Mesenchymal stem cell (in vitro differentiated cells and primary cell): ENCODE measurements around the gene NMUR1.
"Not testable (repeated sequence)": the region's sequence is repeated elsewhere in the genome, so short reads cannot be mapped to it uniquely, and the experiment has no call there.

Experiments used
- DNase-seq: peaks from one replicate; pipeline ENCODE4 v3.0.0-alpha.2; 2013
- H2AFZ ChIP-seq: one replicate; pipeline ENCODE4 v1.6.1; 2013; ENCODE audit warnings: low read depth, mild to moderate bottlenecking, control low read depth, inconsistent platforms, low read length, moderate library complexity
- H2AK5ac ChIP-seq: 2 replicates; pipeline ENCODE4 v1.6.1; 2013; ENCODE audit warnings: low read length, moderate library complexity, mild to moderate bottlenecking, inconsistent platforms; ENCODE audit not compliant: severe bottlenecking
- H2BK120ac ChIP-seq: one replicate; pipeline ENCODE4 v1.6.1; 2013; ENCODE audit warnings: low read depth, mild to moderate bottlenecking, inconsistent platforms, low read length, moderate library complexity
- H2BK12ac ChIP-seq, 2 experiments: one replicate each; pipeline ENCODE4 v1.6.1; 2013; ENCODE audit warnings: inconsistent platforms in 2 of 2, low read length in 2 of 2, mild to moderate bottlenecking in 2 of 2, moderate library complexity in 2 of 2, control low read depth in 1 of 2
- H2BK15ac ChIP-seq: one replicate; pipeline ENCODE4 v1.6.1; 2013; ENCODE audit warnings: mild to moderate bottlenecking, low read depth, inconsistent platforms; ENCODE audit not compliant: poor library complexity, severe bottlenecking
- H2BK5ac ChIP-seq: 2 replicates; pipeline ENCODE4 v1.6.1; 2013; ENCODE audit warnings: low read depth, mild to moderate bottlenecking, low read length, control low read depth, inconsistent platforms; ENCODE audit not compliant: poor library complexity, severe bottlenecking
- H3K14ac ChIP-seq, 2 experiments: one replicate each; pipeline ENCODE4 v1.6.1; 2013; ENCODE audit warnings: inconsistent platforms in 2 of 2, low read length in 2 of 2, control low read depth in 1 of 2, mild to moderate bottlenecking in 1 of 2, moderate library complexity in 1 of 2
- H3K18ac ChIP-seq, 2 experiments: one replicate each; pipeline ENCODE4 v1.6.1; 2013; ENCODE audit warnings: inconsistent platforms in 2 of 2, low read length in 2 of 2, control low read depth in 1 of 2, low read depth in 1 of 2, mild to moderate bottlenecking in 1 of 2
- H3K23ac ChIP-seq, 2 experiments: one replicate each; pipeline ENCODE4 v1.6.1; 2013; ENCODE audit warnings: inconsistent platforms in 2 of 2, low read length in 2 of 2, mild to moderate bottlenecking in 2 of 2, moderate library complexity in 2 of 2, control low read depth in 1 of 2
- H3K27ac ChIP-seq: 2 replicates; pipeline ENCODE4 v1.5.1; 2013; ENCODE audit warnings: mild to moderate bottlenecking, moderate library complexity, low read length, control low read depth, inconsistent platforms; ENCODE audit not compliant: poor library complexity, severe bottlenecking
- H3K27me3 ChIP-seq, 2 experiments: 2 replicates each; pipeline versions ENCODE4 v1.6.1 to v1.7.0; 2013; ENCODE audit warnings: low read length in 2 of 2, mild to moderate bottlenecking in 2 of 2, moderate library complexity in 2 of 2, control low read depth in 1 of 2, inconsistent platforms in 1 of 2; ENCODE audit not compliant: control insufficient read depth in 1 of 2, insufficient read depth in 1 of 2
- H3K36me3 ChIP-seq, 2 experiments: 2 replicates each; pipeline versions ENCODE4 v1.6.1 to v1.7.0; 2013; ENCODE audit warnings: low read length in 2 of 2, control low read depth in 1 of 2, inconsistent platforms in 1 of 2, low read depth in 1 of 2, mild to moderate bottlenecking in 1 of 2; ENCODE audit not compliant: insufficient read depth in 2 of 2, control insufficient read depth in 1 of 2
- H3K4ac ChIP-seq, 2 experiments: one replicate each; pipeline ENCODE4 v1.6.1; 2013; ENCODE audit warnings: inconsistent platforms in 2 of 2, low read length in 2 of 2, mild to moderate bottlenecking in 2 of 2, moderate library complexity in 2 of 2, control low read depth in 1 of 2, low read depth in 1 of 2
- H3K4me1 ChIP-seq: 2 replicates; pipeline ENCODE4 v1.6.1; 2013; ENCODE audit warnings: low read depth, low read length, control low read depth; ENCODE audit not compliant: control insufficient read depth, insufficient read depth
- H3K4me2 ChIP-seq: 2 replicates; pipeline ENCODE4 v1.6.1; 2013; ENCODE audit warnings: low read length, mild to moderate bottlenecking, inconsistent platforms; ENCODE audit not compliant: poor library complexity, severe bottlenecking
- H3K4me3 ChIP-seq, 2 experiments: 2 replicates each; pipeline versions ENCODE4 v1.5.1 to v1.7.0; 2013; ENCODE audit warnings: low read length in 2 of 2, mild to moderate bottlenecking in 2 of 2, control low read depth in 1 of 2, low read depth in 1 of 2; ENCODE audit not compliant: insufficient read depth in 1 of 2
- H3K79me1 ChIP-seq: replicated peaks from 2 replicates; pipeline ENCODE4 v1.6.1; 2013; ENCODE audit warnings: mild to moderate bottlenecking, control low read depth, low read length, inconsistent platforms; ENCODE audit not compliant: poor library complexity, severe bottlenecking
- H3K9ac ChIP-seq: 2 replicates; pipeline ENCODE4 v1.7.0; 2013; ENCODE audit warnings: mild to moderate bottlenecking, low read length, moderate library complexity
- H3K9me3 ChIP-seq: 2 replicates; pipeline ENCODE4 v1.7.0; 2013; ENCODE audit warnings: mild to moderate bottlenecking, low read length; ENCODE audit not compliant: control insufficient read depth
- H4K8ac ChIP-seq: one replicate; pipeline ENCODE4 v1.6.1; 2013; ENCODE audit warnings: inconsistent platforms, mild to moderate bottlenecking, low read length, moderate library complexity
- H4K91ac ChIP-seq: one replicate; pipeline ENCODE4 v1.6.1; 2013; ENCODE audit warnings: mild to moderate bottlenecking, low read length, inconsistent platforms
- WGBS: methylation state at CpG from one replicate; pipeline ENCODE4 v1.1.7; 2013; ENCODE audit warnings: mixed read lengths; 5-methylcytosine and 5-hydroxymethylcytosine counted together

NMUR1 gene

GRCh38 chr2:231570915-231571314 is 40.7 kb upstream of the NMUR1 start:
- WGBS, result 88% methylated on average over 5 of the region's 5 CpGs
- H3K23ac ChIP-seq, H3K79me1 ChIP-seq: not testable (repeated sequence)

DNA sequence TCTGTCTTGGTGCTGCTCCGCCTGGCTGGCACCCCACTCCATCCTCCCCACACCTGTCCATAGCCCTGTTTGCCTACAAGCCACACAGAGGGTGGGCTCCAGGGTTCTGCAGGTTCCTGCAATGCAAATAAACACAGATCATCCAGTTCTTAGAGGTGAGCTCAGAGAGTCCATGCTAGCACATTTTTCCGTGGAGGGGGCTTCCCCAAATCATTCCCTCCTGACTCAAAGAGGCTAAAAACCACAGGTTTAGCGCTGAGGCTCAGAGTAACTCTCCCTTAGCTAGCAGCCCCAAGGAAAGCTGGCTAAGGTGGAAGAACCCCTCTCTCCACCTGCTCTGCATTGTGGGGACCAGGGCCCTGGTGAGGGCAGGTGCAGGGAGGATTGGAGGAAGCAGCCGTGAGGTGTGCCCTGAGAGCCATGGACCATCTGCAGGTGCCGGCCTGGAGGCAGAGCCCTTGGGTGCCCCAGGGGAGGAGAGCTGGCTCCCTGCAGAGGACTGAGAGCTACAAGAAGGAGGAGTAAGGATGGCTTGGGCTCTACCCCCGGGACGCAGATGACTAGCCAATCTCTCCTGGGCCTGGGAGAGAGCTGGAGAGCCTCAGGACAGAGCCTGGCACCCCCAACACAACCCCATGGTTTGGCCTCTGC is 38.7 kb upstream of the NMUR1 start:
- Histone ChIP-seq H2BK120ac (no peak overlapping the region), H2BK5ac (no peak overlapping the region), H3K79me1 (no peaks in the 10 kb centered on the region), H3K4me1 (peaks cover 2% of the 10 kb centered on the region), H4K91ac (no peak overlapping the region), H3K23ac (no peak overlapping the region), H2BK12ac (no peak overlapping the region), H3K4ac (no peak overlapping the region), H3K27me3 (peaks cover 0 to 7% of the 10 kb centered on the region in 2 experiments), H4K8ac (no peak overlapping the region), H2AK5ac (no peak overlapping the region), H2AFZ (no peak overlapping the region), H3K9me3 (no peaks in the 10 kb centered on the region), H3K18ac (no peak overlapping the region), H3K9ac (no peak overlapping the region), H2BK15ac (no peak overlapping the region), H3K14ac (no peak overlapping the region), H3K4me3 (no peak overlapping the region), H3K36me3 (no peaks in the 10 kb centered on the region), H3K27ac (no peak overlapping the region), H3K4me2 (no peak overlapping the region)
- DNase-seq, result no peak
- WGBS, result 77% methylated on average over 6 of the region's 7 CpGs

More at GRCh38 chr2:231570915-231571314, 40.7 kb upstream of the NMUR1 start:
- not testable (repeated sequence) for H2BK120ac ChIP-seq, H2BK5ac ChIP-seq, DNase-seq, H3K4me3 ChIP-seq, H3K4me1 ChIP-seq, H3K18ac ChIP-seq, H3K9me3 ChIP-seq, H3K4me2 ChIP-seq, H3K36me3 ChIP-seq, H3K4ac ChIP-seq, H3K9ac ChIP-seq, H2BK15ac ChIP-seq, H3K27ac ChIP-seq, H4K91ac ChIP-seq, H2AFZ ChIP-seq, H3K27me3 ChIP-seq, H2AK5ac ChIP-seq, H4K8ac ChIP-seq, H3K14ac ChIP-seq, H2BK12ac ChIP-seq

DNA sequence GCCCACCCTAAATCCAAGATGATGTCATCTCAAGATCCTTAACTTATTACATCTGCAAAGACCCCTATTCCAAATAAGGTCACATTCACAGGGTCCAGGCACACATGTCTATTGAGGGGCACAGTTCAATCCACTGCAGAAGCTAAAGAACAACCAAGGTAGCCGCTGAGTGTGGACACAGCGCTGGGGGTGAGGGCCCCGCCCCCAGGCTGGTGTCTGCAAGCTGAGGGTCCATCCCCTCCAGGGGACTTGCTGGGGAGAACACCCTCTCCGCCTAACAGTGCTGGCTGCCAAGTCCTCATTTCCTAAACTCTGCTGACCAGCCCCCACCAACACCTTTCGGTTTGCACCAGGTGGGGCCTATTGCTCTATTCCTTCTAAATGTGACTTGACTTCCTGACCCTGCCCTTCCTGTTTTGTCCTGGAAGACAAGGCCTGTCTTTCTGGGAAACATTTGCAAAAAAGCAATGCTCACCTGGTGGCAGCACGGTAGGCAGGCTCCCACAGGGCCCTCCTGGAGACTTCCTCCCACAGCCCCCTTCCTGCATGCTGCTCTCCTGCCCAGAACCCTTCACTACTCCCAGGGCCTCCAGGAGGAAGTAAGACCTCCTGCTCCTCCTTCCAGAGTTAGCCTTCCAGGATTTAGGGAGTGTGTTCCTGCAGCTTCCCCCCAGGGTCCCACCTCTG is 38.0 kb upstream of the NMUR1 start:
- Histone ChIP-seq H3K79me1 (no peaks in the 10 kb centered on the region), H2BK5ac (no peak overlapping the region), H3K14ac (no peak overlapping the region), H3K27ac (no peak overlapping the region), H3K36me3 (no peaks in the 10 kb centered on the region), H3K4me3 (no peak overlapping the region), H3K4ac (no peak overlapping the region), H3K27me3 (peaks cover 0 to 7% of the 10 kb centered on the region in 2 experiments), H2BK15ac (no peak overlapping the region), H4K8ac (no peak overlapping the region), H2AK5ac (no peak overlapping the region), H2AFZ (no peak overlapping the region), H4K91ac (no peak overlapping the region), H3K18ac (no peak overlapping the region), H3K9me3 (no peaks in the 10 kb centered on the region), H2BK120ac (peak overlapping the region; percentile 34), H3K23ac (no peak overlapping the region), H2BK12ac (no peak overlapping the region), H3K4me1 (peaks cover 2% of the 10 kb centered on the region), H3K9ac (no peak overlapping the region), H3K4me2 (no peak overlapping the region)
- 68% methylated on average over 6 of the region's 6 CpGs for WGBS
- no peak for DNase-seq

GRCh38 chr2:231567159-231567558 is 36.9 kb upstream of the NMUR1 start:
- no peak overlapping the region for H3K18ac ChIP-seq
- H3K4me3 ChIP-seq, result no peak overlapping the region
- peaks cover 0 to 7% of the 10 kb centered on the region in 2 experiments for H3K27me3 ChIP-seq
- no peak overlapping the region for H2AFZ ChIP-seq
- H3K4me2 ChIP-seq, result no peak overlapping the region
- DNase-seq, result no peak
- H2AK5ac ChIP-seq, result no peak overlapping the region
- H2BK12ac ChIP-seq, result no peak overlapping the region
- no peaks in the 10 kb centered on the region for H3K79me1 ChIP-seq
- H3K4me1 ChIP-seq, result peaks cover 2% of the 10 kb centered on the region
- H4K91ac ChIP-seq, result no peak overlapping the region
- no peaks in the 10 kb centered on the region for H3K9me3 ChIP-seq
- no peak overlapping the region for H3K4ac ChIP-seq
- no peaks in the 10 kb centered on the region for H3K36me3 ChIP-seq
- H3K14ac ChIP-seq, result no peak overlapping the region
- H2BK120ac ChIP-seq, result no peak overlapping the region
- H2BK15ac ChIP-seq, result no peak overlapping the region
- no peak overlapping the region for H3K9ac ChIP-seq
- 88% methylated on average over 3 of the region's 3 CpGs for WGBS
- H2BK5ac ChIP-seq, result no peak overlapping the region
- H3K27ac ChIP-seq, result no peak overlapping the region
- H3K23ac ChIP-seq, result no peak overlapping the region
- no peak overlapping the region for H4K8ac ChIP-seq
